Stomach (tissue), 9 donors: Measurements from ENCODE around the gene KRT12. TPM values are rescaled to one million over a fixed set of nuclear protein-coding genes. Genes with fewer than 3 reads are reported as not detected.

Source experiments
- DNase-seq, 2 donors: peaks; one replicate each; pipeline versions ENCODE4 v3.0.0 to v3.0.0-alpha.2; 2013 to 2019
- H3K27ac ChIP-seq, 5 donors: fragments of 200-600 bp in 4 of 5; sonication (generic) in 4 of 5; one replicate each; pipeline ENCODE4 v1.5.1; 2013 to 2019; ENCODE audit warnings: mild to moderate bottlenecking in 1 of 5, moderate library complexity in 1 of 5
- H3K27me3 ChIP-seq, 3 donors: fragments of 200-600 bp; sonication (generic); one replicate each; pipeline ENCODE4 v1.5.1; 2017 to 2019; ENCODE audit warnings: mixed run types in 1 of 3
- H3K36me3 ChIP-seq, 4 donors: fragments of 200-600 bp; sonication (generic); 1 replicate in 3 of 4; 2 replicates in 1 of 4; pipeline ENCODE4 v1.5.1; 2016 to 2019
- H3K4me1 ChIP-seq, 4 donors: fragments of 200-600 bp; sonication (generic); one replicate each; pipeline ENCODE4 v1.5.1; 2016 to 2019
- H3K4me3 ChIP-seq, 4 donors: fragments of 200-600 bp; sonication (generic) in 3 of 4; one replicate each; pipeline ENCODE4 v1.5.1; 2016 to 2019; ENCODE audit warnings: mild to moderate bottlenecking in 1 of 4
- H3K9me3 ChIP-seq, 4 donors: fragments of 200-600 bp; sonication (generic); one replicate each; pipeline ENCODE4 v1.5.1; 2016 to 2019
- EP300 ChIP-seq: sonication (generic); formaldehyde crosslinking; IDR thresholded peaks from one replicate; pipeline ENCODE4 v1.6.1; 2017; ENCODE audit warnings: antibody characterized with exemption
- POLR2A ChIP-seq, 4 donors: fragments of 450-650 bp; IDR thresholded peaks; one replicate each; pipeline ENCODE4 v1.6.1; 2016; ENCODE audit warnings: antibody characterized with exemption in 4 of 4, control low read depth in 2 of 4, mild to moderate bottlenecking in 1 of 4, moderate library complexity in 1 of 4
- POLR2AphosphoS5 ChIP-seq, 3 donors: sonication (generic); formaldehyde crosslinking; IDR thresholded peaks; one replicate each; pipeline ENCODE4 v1.6.1; 2016; ENCODE audit warnings: antibody characterized with exemption in 3 of 3
- WGBS, 5 donors: extraction: QIAGEN DNeasy Blood & Tissue Kit in 3 of 5; methylation state at CpG; one replicate each; pipeline versions ENCODE4 v1.1.5 to v1.1.7; 2013 to 2018; 5-methylcytosine and 5-hydroxymethylcytosine counted together
- intact Hi-C: fragments of 100-400 bp; cut with DNase I; formaldehyde crosslinking; loops from one replicate; pipeline ENCODE4 v1.15.1; 2023; ENCODE audit warnings: low total_unique reads
- polyA plus RNA-seq, 3 donors: library from polyadenylated mRNA; stranded (reverse); fragments of 200-250 nt; gene quantifications; one replicate each; pipeline ENCODE4 v1.2.3, GENCODE V29; 2013
- total RNA-seq, 5 donors: library from RNA; depleted of rRNA; stranded (reverse); fragments of >200 nt; gene quantifications; one replicate each; pipeline versions ENCODE4 v1.1.0 to v1.2.3, GENCODE V29; 2014 to 2016
- TF ChIP-seq, protein P1 (sequence below), 7 experiments: fragments of 450-650 bp in 4 of 7; fragments of 200-600 bp in 3 of 7; sonication (generic) in 3 of 7; IDR thresholded peaks; one replicate each; pipeline ENCODE4 v1.5.1; 2016 to 2019; ENCODE audit warnings: antibody characterized with exemption in 7 of 7, control low read depth in 2 of 7, mild to moderate bottlenecking in 1 of 7
- donor health status: healthy with polysubstance abuse.
- donor health status: Bipolar disorder and iron deficiency.
- donor health status: healthy.

The KRT12 gene
- total and polyA plus RNA-seq, 8 donors = 0.61 to 57.6 (median 7.6) TPM; not detected in 4

DNA sequence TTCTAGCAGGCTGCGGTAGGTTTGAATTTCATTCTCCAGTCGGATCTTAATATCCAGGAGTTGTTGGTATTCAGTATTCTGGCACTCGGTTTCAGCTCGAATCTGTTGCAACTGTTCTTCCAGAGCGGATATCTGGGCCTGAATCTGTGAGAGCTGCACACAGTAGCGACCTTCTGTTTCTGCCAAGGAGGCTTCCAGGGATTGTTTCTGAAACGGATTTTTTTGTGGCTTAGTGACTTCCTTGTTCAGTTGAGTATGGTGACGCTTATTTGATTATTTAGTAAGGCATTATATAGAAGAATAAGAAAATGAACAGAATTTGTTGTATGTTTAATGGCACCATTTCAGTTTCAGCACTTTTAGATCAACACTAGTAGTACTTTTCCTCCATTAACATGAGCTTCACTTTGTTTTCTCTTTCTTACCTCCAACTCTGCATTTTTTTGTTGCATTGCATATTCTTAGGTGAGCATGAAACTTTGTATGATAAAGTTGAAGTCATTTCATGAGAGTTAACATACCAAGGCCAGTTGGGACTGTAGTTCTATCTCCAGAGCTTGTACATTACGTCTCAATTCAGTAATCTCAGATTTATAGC, 47.4 kb downstream of the KRT12 start:
- Histone ChIP-seq H3K4me3 (peak overlapping the region; percentile 59 to 83 (median 68)), H3K27ac (peak overlapping the region in 4 of 5 donors; percentile 85 to 90 (median 88)), H3K9me3 (peaks cover 0 to 2% (median 1%) of the 10 kb centered on the region in 4 donors), H3K27me3 (no peaks in the 10 kb centered on the region), H3K4me1 (peaks cover 6 to 15% (median 13%) of the 10 kb centered on the region in 4 donors), H3K36me3 (peaks cover 4 to 19% (median 12%) of the 10 kb centered on the region in 4 donors)
- DNase-seq = peak in 1 of 2 donors; percentile 40
- 47 to 63% (median 55%) methylated on average over 9 of the region's 9 CpGs for whole genome bisulfite sequencing, 5 donors
- TF ChIP-seq, protein P1, sequence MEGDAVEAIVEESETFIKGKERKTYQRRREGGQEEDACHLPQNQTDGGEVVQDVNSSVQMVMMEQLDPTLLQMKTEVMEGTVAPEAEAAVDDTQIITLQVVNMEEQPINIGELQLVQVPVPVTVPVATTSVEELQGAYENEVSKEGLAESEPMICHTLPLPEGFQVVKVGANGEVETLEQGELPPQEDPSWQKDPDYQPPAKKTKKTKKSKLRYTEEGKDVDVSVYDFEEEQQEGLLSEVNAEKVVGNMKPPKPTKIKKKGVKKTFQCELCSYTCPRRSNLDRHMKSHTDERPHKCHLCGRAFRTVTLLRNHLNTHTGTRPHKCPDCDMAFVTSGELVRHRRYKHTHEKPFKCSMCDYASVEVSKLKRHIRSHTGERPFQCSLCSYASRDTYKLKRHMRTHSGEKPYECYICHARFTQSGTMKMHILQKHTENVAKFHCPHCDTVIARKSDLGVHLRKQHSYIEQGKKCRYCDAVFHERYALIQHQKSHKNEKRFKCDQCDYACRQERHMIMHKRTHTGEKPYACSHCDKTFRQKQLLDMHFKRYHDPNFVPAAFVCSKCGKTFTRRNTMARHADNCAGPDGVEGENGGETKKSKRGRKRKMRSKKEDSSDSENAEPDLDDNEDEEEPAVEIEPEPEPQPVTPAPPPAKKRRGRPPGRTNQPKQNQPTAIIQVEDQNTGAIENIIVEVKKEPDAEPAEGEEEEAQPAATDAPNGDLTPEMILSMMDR (IDR thresholded peaks at IDR 0.05) = no peak
- TF ChIP-seq POLR2AphosphoS5 (IDR thresholded peaks at IDR 0.05) (no peak), EP300 (no peak), POLR2A (IDR thresholded peaks at IDR 0.05) (no peak)
- intact Hi-C loops = no loop called here

DNA sequence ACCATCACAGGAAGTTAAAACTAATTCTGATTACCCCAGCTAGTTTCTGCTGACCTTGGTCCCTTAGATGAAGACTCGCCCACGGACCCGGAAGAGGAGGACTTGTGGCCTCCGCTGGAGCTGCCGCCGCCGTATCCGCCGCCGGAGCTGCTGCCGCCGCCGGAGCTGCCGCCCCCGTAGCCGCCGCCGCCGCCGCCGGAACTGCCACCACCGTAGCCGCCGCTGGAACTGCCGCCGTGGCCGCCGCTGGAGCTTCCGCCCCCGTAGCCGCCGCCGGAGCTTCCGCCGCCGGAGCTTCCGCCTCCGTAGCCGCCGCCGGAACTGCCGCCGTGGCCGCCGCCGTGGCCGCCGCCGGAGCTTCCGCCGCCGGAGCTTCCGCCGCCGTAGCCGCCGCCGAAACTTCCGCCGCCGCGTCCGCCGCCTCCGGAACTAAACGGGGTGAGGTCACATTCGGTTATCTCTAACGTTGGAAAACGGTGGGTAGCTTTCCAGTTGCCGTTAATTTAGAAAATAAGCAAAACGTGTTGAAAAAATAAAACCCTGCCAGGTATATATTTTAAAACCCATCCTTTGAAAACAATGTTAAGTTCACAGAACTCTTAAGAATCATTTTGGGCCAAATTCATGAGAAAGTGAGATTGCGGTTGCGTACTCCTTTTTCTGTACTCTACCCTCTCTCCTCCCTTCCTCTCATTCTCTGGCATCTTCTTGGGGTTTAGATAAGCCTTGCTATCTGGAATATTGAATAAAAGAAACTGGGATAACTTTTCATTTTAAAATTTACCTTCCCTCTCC, 48.1 kb downstream of the KRT12 start:
- 1 to 2% (median 2%) methylated on average over 33 to 73 of the region's 73 CpGs for WGBS, 5 donors
- peaks cover 0 to 3% (median 1%) of the 10 kb centered on the region in 4 donors for H3K9me3 ChIP-seq
- H3K4me1 ChIP-seq = peaks cover 6 to 15% (median 13%) of the 10 kb centered on the region in 4 donors
- intact Hi-C loops = no loop called here
- H3K27me3 ChIP-seq = no peaks in the 10 kb centered on the region
- TF ChIP-seq POLR2AphosphoS5 (IDR thresholded peaks at IDR 0.05) = peak in 2 of 3 donors; percentile 50 to 55
- TF ChIP-seq, protein P1 (IDR thresholded peaks at IDR 0.05) = no peak
- H3K36me3 ChIP-seq = peaks cover 4 to 19% (median 12%) of the 10 kb centered on the region in 4 donors
- DNase-seq = peak; percentile 83 to 97
- peak overlapping the region; percentile 59 to 83 (median 68) for H3K4me3 ChIP-seq
- H3K27ac ChIP-seq = peak overlapping the region; percentile 85 to 99 (median 89)

DNA sequence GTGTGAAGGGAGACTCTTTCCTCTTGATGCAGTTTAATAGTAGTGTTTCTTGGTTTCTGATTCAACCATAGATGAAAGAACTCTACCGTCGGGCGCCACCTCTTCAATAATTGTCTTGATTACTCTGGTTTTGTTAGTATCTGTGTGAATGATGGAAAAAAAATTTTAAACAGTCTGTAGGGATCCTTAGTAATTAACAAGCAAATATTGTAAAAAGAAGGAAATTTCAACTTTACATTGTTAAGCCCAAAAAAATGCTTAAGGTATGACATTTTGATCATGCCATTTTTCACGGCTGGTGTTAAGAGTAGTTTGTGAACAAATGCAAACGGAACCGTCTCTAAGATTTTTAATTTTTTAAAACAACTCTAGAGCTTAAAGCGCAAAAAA, 48.7 kb downstream of the KRT12 start:
- Histone ChIP-seq H3K4me3 (peak overlapping the region; percentile 59 to 83 (median 68)), H3K4me1 (peaks cover 6 to 15% (median 13%) of the 10 kb centered on the region in 4 donors), H3K27ac (peak overlapping the region; percentile 85 to 99 (median 89)), H3K36me3 (peaks cover 4 to 19% (median 12%) of the 10 kb centered on the region in 4 donors), H3K27me3 (no peaks in the 10 kb centered on the region), H3K9me3 (peaks cover 0 to 3% (median 1%) of the 10 kb centered on the region in 4 donors)
- WGBS, 5 donors = 8 to 20% (median 18%) methylated on average over 7 of the region's 7 CpGs
- intact Hi-C loops = no loop called here
- no peak for DNase-seq
- no peak for TF ChIP-seq POLR2A (IDR thresholded peaks at IDR 0.05)
- TF ChIP-seq, protein P1 (IDR thresholded peaks at IDR 0.05) = no peak
- no peak for TF ChIP-seq POLR2AphosphoS5 (IDR thresholded peaks at IDR 0.05)
- no peak for TF ChIP-seq EP300

DNA sequence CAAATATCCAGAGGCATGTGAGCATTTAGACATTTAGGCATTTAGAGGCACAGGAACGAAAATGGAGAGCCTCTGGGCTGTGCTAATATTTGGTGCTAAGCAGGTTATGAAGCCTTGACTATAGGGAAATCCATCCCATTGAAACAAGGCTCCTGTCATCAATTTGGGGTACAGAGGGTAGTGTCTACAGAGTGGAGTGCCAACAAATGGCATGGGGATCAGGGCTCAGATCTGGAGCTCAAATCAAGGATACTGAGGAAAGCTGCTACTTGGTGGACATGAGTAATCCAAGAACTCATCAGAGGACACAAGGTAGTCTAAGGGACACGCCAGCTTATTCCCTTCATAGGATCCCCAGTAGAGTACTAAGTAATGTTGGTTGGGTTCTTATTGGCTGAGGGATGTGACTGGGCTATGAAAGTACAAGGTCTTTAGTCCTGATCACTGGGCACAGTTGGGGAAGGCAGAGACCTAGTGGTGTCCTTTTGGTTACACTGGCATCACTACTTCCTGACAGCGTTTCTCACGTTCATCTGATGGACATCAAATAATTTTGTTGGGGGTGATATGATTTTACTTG, 49.8 kb downstream of the KRT12 start:
- TF ChIP-seq POLR2A (IDR thresholded peaks at IDR 0.05) = no peak
- no peak for TF ChIP-seq EP300
- no peak for TF ChIP-seq POLR2AphosphoS5 (IDR thresholded peaks at IDR 0.05)
- TF ChIP-seq, protein P1 (IDR thresholded peaks at IDR 0.05) = no peak
- H3K27me3 ChIP-seq = peaks cover 3 to 10% (median 4%) of the 10 kb centered on the region in 3 donors
- WGBS, 5 donors = 94 to 98% (median 97%) methylated on average over 4 of the region's 4 CpGs
- no peak overlapping the region for H3K4me3 ChIP-seq
- peaks cover 0 to 3% (median 1%) of the 10 kb centered on the region in 4 donors for H3K9me3 ChIP-seq
- H3K36me3 ChIP-seq = peaks cover 4 to 16% (median 10%) of the 10 kb centered on the region in 4 donors
- no peak for DNase-seq
- H3K4me1 ChIP-seq = peaks cover 6 to 15% (median 13%) of the 10 kb centered on the region in 4 donors
- H3K27ac ChIP-seq = no peak overlapping the region
- intact Hi-C loops = no loop called here
